PFSK-1 (cell line): Measurements from ENCODE around the gene CLK4.

ENCODE experiments used
- FOXP2 ChIP-seq: optimal IDR thresholded peaks from 2 replicates; pipeline ENCODE3; 2011; ENCODE audit warnings: borderline replicate concordance, control low read depth, inconsistent platforms; ENCODE audit not compliant: insufficient read depth; ENCODE audit errors: extremely low read length, extremely low read depth
- POLR2AphosphoS5 ChIP-seq: IDR thresholded peaks from 2 replicates; pipeline ENCODE4 v1.6.1; 2012; ENCODE audit warnings: low read depth, mild to moderate bottlenecking, control low read depth, low read length, moderate library complexity
- SIN3A ChIP-seq: IDR thresholded peaks from 2 replicates; pipeline ENCODE4 v1.6.1; 2012; ENCODE audit warnings: mild to moderate bottlenecking, low read length, moderate library complexity, borderline replicate concordance; ENCODE audit not compliant: insufficient read depth
- TAF1 ChIP-seq: IDR thresholded peaks from 2 replicates; pipeline ENCODE4 v1.6.1; 2012; ENCODE audit warnings: low read length, control low read depth, borderline replicate concordance; ENCODE audit not compliant: insufficient read depth
- TF ChIP-seq, protein P1 (sequence below), 2 experiments: IDR thresholded peaks; 2 replicates each; pipeline versions ENCODE4 v1.6.1 to v1.8.0; 2011 to 2012; ENCODE audit warnings: low read depth in 2 of 2, low read length in 2 of 2, control low read depth in 1 of 2, inconsistent platforms in 1 of 2, mild to moderate bottlenecking in 1 of 2, moderate library complexity in 1 of 2; ENCODE audit not compliant: insufficient read depth in 1 of 2

Gene CLK4

DNA sequence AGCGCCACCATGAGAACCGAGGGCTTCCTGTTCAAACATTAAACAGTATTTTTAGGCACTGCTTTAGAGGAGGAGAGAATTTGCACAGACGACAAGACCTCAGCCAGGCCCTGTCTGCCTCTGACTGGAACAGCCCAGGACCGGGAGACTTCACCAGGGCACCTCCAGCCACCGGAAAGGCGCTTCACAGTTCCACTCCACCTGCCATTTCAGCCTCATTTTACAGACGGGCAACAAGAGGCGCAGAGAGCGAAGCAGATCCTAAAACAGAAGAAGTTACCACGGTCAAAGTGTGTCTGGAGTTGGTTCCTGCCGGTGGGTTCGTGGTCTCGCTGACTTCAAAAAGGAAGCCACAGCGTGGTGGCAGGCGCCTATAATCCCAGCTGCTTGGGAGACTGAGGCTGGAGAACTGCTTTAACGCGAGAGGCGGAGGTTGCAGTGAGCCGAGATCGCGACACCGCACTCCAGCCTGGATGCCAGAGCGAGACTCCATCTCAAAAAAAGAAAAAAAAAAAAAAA, 65.0 kb downstream of the CLK4 start:
- TF ChIP-seq TAF1 (no peak), SIN3A (no peak), POLR2AphosphoS5 (no peak), FOXP2 (no peak)

DNA sequence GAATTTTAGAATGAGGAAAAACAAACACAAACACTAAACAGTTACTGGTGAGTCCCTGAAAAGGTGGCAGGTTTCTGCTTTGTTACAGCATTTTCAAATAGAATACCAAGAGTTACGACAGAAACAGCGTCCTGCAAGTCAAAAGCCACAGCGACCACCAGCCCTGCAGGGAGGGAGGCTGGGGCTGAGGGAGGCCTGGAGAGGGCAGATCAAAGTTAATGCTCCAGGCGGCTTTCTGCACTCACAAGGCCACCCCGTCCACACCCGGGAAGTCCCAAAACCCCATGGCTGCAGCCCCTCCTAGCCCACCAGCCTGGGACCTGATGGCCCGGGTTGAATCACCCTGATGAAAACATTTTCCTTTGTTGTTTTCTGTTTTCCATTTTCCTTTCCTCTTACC, 65.9 kb downstream of the CLK4 start:
- TF ChIP-seq FOXP2 (no peak), TAF1 (no peak), SIN3A (no peak), POLR2AphosphoS5 (no peak)
- TF ChIP-seq, protein P1, sequence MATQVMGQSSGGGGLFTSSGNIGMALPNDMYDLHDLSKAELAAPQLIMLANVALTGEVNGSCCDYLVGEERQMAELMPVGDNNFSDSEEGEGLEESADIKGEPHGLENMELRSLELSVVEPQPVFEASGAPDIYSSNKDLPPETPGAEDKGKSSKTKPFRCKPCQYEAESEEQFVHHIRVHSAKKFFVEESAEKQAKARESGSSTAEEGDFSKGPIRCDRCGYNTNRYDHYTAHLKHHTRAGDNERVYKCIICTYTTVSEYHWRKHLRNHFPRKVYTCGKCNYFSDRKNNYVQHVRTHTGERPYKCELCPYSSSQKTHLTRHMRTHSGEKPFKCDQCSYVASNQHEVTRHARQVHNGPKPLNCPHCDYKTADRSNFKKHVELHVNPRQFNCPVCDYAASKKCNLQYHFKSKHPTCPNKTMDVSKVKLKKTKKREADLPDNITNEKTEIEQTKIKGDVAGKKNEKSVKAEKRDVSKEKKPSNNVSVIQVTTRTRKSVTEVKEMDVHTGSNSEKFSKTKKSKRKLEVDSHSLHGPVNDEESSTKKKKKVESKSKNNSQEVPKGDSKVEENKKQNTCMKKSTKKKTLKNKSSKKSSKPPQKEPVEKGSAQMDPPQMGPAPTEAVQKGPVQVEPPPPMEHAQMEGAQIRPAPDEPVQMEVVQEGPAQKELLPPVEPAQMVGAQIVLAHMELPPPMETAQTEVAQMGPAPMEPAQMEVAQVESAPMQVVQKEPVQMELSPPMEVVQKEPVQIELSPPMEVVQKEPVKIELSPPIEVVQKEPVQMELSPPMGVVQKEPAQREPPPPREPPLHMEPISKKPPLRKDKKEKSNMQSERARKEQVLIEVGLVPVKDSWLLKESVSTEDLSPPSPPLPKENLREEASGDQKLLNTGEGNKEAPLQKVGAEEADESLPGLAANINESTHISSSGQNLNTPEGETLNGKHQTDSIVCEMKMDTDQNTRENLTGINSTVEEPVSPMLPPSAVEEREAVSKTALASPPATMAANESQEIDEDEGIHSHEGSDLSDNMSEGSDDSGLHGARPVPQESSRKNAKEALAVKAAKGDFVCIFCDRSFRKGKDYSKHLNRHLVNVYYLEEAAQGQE (IDR thresholded peaks at IDR 0.05; ENCODE audit: insufficient read depth in 1 of 2, low read depth in 2 of 2, low read length in 2 of 2), result no peak

DNA sequence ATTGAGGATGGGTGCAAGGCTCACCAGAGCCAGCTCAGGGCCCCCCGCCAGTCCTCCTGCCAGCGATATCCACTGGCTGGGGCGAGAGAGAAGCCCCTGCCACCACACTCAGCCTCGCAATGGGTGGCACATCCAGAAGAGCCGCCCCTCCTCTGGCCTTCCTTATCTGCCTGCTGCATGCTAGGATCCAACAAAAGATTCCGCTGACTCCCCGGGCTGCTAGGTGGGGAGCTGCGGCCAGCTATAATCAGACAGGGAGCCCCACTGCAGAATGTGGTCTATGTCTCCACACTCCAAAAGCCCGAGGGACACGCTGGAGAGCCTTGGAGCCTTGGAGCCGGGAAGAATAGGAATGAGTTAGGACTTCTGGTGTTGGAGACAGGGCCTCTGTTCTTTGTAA, 69.4 kb downstream of the CLK4 start:
- TF ChIP-seq FOXP2, result no peak
- no peak for TF ChIP-seq SIN3A
- TF ChIP-seq, protein P1 (IDR thresholded peaks at IDR 0.05; ENCODE audit: insufficient read depth in 1 of 2, low read depth in 2 of 2, low read length in 2 of 2), result no peak
- no peak for TF ChIP-seq POLR2AphosphoS5
- TF ChIP-seq TAF1, result no peak

DNA sequence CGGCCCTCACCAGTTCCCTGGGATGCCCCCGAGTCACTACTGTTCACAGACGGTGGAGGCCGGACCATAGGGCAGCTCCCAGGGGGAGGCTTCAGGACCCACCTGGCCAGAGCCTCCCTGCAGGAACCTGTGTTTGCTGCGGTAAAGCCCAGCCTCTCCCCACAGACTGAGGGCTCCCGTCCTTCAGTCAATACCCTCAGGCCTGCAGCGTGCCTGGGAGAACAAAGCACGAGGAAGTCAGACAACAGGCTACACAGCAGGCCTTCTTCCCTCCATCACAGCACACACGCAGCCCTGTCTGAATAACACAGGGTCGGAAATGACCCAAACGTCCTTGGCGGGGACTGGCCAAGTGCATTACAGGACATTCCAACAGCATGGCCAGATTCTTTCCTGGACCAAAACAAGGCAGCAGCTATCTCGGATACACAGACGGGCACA, 71.1 kb downstream of the CLK4 start:
- no peak for TF ChIP-seq SIN3A

DNA sequence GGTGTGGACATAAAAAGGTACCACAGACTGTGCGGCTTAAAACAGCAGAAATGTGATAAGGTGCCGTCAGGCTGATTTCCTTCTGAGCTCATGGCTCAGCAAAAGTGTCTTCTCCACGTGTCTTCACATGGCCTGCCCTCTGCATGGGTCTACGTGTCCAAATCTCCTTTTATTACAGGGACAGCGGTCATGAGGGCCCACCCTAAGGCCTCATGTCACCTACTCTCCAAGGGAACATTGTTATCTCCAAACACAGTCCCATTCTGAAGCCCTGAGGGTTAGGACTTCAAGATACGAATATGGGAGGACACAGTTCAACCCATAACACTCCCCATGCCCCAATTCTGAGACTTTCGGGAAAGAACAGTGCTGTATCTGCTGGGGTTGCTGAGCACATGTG, 71.8 kb downstream of the CLK4 start:
- TF ChIP-seq FOXP2, result no peak
- no peak for TF ChIP-seq SIN3A
- TF ChIP-seq, protein P1 (IDR thresholded peaks at IDR 0.05; ENCODE audit: insufficient read depth in 1 of 2, low read depth in 2 of 2, low read length in 2 of 2), result no peak
- no peak for TF ChIP-seq TAF1
- TF ChIP-seq POLR2AphosphoS5, result no peak

DNA sequence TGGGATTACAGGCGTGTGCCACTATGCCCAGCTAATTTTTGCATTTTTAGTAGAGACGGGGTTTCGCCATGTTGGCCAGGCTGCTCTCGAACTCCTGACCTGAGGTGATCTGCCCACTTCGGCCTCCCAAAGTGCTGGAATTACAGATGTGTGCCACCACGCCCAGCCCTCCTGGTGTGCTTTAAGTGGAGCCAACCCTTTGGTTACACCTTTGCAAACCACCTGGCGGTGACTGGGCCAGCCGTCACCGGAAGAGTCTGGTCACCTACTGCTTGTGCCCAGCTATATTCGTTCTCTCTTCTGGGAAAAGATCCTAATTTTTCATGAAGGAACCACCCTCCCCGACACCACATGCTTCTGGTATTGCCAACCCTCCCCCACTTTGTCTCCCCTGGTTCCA, 72.5 kb downstream of the CLK4 start:
- TF ChIP-seq SIN3A (no peak), FOXP2 (no peak), POLR2AphosphoS5 (no peak), TAF1 (no peak)
- TF ChIP-seq, protein P1 (IDR thresholded peaks at IDR 0.05; ENCODE audit: insufficient read depth in 1 of 2, low read depth in 2 of 2, low read length in 2 of 2), result no peak
